H1 (cell line): Measurements from ENCODE around the gene TASP1. TPM values are rescaled to one million over a fixed set of nuclear protein-coding genes. Genes with fewer than 3 reads are reported as not detected.
A peak's percentile ranks its signal among the peaks of the same experiment; 100 is the strongest.

Experiments
- polyA plus RNA-seq, 7 experiments: library from polyadenylated mRNA; depleted of rRNA in 3 of 7; stranded (reverse) in 5 of 7; unstranded in 2 of 7; fragments of >200 nt in 5 of 7; fragments of 200-250 nt in 2 of 7; gene quantifications; 1 replicate in 5 of 7; 2 replicates in 1 of 7; 4 replicates in 1 of 7; pipeline versions ENCODE4 v1.2.1 to v1.2.3, GENCODE V29; 2011 to 2013; ENCODE audit warnings: missing spikeins in 2 of 7, mixed read lengths in 2 of 7
- total RNA-seq: library from RNA; stranded (reverse); fragmentation: NEBNext Ultra II Directional; extraction: Animal tissue kit (Norgen Biotek cat#: 25700); gene quantifications from 2 replicates; pipeline ENCODE4 v1.2.1, GENCODE V29; 2021
- TF ChIP-seq, protein P1 (sequence below): fragments of 300-600 bp; sonication (generic); IDR thresholded peaks from 2 replicates; pipeline ENCODE4 v1.7.1; 2012; ENCODE audit warnings: low read length, moderate library complexity, mild to moderate bottlenecking, inconsistent platforms; ENCODE audit not compliant: insufficient replicate concordance

The TASP1 gene
- total and polyA plus RNA-seq, 2 of the 8 experiments (the other 6 are each of a cell fraction or from before 2014, with no cell fraction given), result 4.5 to 10.9 TPM

DNA sequence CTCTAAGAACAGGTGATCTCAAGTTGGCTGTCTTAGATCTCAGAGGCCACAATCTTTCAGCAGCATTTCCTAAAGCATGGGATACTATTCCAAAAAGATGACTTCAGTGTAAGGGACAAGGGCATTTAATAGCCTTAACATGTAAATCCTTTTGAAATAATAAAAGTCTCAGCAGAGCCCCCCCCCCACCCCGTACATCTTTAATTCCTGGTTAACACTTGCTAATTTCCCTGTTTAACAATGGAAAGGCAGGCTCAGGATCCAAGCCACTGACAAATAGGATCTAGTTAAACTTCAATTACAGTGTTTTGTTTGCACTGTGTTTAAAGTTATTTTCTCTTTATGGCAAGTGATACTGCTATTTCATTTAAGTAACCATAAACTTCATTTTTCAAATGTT lies 12.0 kb downstream of the TASP1 start (continued):
- TF ChIP-seq, protein P1, sequence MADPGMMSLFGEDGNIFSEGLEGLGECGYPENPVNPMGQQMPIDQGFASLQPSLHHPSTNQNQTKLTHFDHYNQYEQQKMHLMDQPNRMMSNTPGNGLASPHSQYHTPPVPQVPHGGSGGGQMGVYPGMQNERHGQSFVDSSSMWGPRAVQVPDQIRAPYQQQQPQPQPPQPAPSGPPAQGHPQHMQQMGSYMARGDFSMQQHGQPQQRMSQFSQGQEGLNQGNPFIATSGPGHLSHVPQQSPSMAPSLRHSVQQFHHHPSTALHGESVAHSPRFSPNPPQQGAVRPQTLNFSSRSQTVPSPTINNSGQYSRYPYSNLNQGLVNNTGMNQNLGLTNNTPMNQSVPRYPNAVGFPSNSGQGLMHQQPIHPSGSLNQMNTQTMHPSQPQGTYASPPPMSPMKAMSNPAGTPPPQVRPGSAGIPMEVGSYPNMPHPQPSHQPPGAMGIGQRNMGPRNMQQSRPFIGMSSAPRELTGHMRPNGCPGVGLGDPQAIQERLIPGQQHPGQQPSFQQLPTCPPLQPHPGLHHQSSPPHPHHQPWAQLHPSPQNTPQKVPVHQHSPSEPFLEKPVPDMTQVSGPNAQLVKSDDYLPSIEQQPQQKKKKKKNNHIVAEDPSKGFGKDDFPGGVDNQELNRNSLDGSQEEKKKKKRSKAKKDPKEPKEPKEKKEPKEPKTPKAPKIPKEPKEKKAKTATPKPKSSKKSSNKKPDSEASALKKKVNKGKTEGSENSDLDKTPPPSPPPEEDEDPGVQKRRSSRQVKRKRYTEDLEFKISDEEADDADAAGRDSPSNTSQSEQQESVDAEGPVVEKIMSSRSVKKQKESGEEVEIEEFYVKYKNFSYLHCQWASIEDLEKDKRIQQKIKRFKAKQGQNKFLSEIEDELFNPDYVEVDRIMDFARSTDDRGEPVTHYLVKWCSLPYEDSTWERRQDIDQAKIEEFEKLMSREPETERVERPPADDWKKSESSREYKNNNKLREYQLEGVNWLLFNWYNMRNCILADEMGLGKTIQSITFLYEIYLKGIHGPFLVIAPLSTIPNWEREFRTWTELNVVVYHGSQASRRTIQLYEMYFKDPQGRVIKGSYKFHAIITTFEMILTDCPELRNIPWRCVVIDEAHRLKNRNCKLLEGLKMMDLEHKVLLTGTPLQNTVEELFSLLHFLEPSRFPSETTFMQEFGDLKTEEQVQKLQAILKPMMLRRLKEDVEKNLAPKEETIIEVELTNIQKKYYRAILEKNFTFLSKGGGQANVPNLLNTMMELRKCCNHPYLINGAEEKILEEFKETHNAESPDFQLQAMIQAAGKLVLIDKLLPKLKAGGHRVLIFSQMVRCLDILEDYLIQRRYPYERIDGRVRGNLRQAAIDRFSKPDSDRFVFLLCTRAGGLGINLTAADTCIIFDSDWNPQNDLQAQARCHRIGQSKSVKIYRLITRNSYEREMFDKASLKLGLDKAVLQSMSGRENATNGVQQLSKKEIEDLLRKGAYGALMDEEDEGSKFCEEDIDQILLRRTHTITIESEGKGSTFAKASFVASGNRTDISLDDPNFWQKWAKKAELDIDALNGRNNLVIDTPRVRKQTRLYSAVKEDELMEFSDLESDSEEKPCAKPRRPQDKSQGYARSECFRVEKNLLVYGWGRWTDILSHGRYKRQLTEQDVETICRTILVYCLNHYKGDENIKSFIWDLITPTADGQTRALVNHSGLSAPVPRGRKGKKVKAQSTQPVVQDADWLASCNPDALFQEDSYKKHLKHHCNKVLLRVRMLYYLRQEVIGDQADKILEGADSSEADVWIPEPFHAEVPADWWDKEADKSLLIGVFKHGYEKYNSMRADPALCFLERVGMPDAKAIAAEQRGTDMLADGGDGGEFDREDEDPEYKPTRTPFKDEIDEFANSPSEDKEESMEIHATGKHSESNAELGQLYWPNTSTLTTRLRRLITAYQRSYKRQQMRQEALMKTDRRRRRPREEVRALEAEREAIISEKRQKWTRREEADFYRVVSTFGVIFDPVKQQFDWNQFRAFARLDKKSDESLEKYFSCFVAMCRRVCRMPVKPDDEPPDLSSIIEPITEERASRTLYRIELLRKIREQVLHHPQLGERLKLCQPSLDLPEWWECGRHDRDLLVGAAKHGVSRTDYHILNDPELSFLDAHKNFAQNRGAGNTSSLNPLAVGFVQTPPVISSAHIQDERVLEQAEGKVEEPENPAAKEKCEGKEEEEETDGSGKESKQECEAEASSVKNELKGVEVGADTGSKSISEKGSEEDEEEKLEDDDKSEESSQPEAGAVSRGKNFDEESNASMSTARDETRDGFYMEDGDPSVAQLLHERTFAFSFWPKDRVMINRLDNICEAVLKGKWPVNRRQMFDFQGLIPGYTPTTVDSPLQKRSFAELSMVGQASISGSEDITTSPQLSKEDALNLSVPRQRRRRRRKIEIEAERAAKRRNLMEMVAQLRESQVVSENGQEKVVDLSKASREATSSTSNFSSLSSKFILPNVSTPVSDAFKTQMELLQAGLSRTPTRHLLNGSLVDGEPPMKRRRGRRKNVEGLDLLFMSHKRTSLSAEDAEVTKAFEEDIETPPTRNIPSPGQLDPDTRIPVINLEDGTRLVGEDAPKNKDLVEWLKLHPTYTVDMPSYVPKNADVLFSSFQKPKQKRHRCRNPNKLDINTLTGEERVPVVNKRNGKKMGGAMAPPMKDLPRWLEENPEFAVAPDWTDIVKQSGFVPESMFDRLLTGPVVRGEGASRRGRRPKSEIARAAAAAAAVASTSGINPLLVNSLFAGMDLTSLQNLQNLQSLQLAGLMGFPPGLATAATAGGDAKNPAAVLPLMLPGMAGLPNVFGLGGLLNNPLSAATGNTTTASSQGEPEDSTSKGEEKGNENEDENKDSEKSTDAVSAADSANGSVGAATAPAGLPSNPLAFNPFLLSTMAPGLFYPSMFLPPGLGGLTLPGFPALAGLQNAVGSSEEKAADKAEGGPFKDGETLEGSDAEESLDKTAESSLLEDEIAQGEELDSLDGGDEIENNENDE, result peak; percentile 37
